MM.1S (cell line): ENCODE measurements around the gene ACLY.

Experiments
- DNase-seq: peaks from one replicate; pipeline ENCODE4 v3.0.0-alpha.2; 2015
- H2AFZ ChIP-seq: fragments of 300-600 bp; sonication (generic); 2 replicates; pipeline ENCODE4 v1.6.0; 2016; ENCODE audit warnings: antibody characterized with exemption, low read length
- H3F3A ChIP-seq: fragments of 300-600 bp; sonication (generic); 2 replicates; pipeline ENCODE4 v1.6.1; 2016; ENCODE audit warnings: mild to moderate bottlenecking, antibody characterized with exemption, low read length, moderate library complexity, mixed read lengths; ENCODE audit not compliant: insufficient read depth
- H3K27ac ChIP-seq: fragments of 300-600 bp; sonication (generic); 2 replicates; pipeline ENCODE4 v1.5.1; 2016; ENCODE audit warnings: mild to moderate bottlenecking, low read length
- H3K27me3 ChIP-seq: fragments of 300-600 bp; sonication (generic); replicated peaks from 2 replicates; pipeline ENCODE4 v1.6.0; 2016; ENCODE audit warnings: low read length; ENCODE audit not compliant: insufficient read depth
- H3K36me3 ChIP-seq: fragments of 300-600 bp; sonication (generic); replicated peaks from 2 replicates; pipeline ENCODE4 v1.6.1; 2016; ENCODE audit warnings: mild to moderate bottlenecking, low read length, mixed read lengths; ENCODE audit not compliant: insufficient read depth
- H3K4me1 ChIP-seq: fragments of 300-600 bp; sonication (generic); 2 replicates; pipeline ENCODE4 v1.6.1; 2016; ENCODE audit warnings: low read length, mixed read lengths
- H3K4me2 ChIP-seq: fragments of 300-600 bp; sonication (generic); 2 replicates; pipeline ENCODE4 v1.6.0; 2016; ENCODE audit warnings: low read depth, low read length
- H3K4me3 ChIP-seq: fragments of 300-600 bp; sonication (generic); 2 replicates; pipeline ENCODE4 v1.5.1; 2016; ENCODE audit warnings: low read length, mixed read lengths
- H3K79me2 ChIP-seq: fragments of 300-600 bp; sonication (generic); 2 replicates; pipeline ENCODE4 v1.6.1; 2016; ENCODE audit warnings: mixed run types, low read length, mixed read lengths
- H3K9ac ChIP-seq: fragments of 300-600 bp; sonication (generic); 2 replicates; pipeline ENCODE4 v1.6.1; 2016; ENCODE audit warnings: low read length, mixed read lengths
- H3K9me2 ChIP-seq: fragments of 300-600 bp; sonication (generic); replicated peaks from 2 replicates; pipeline ENCODE4 v1.6.1; 2016; ENCODE audit warnings: mild to moderate bottlenecking, low read length, mixed read lengths; ENCODE audit not compliant: insufficient read depth
- H3K9me3 ChIP-seq: fragments of 300-600 bp; sonication (generic); replicated peaks from 2 replicates; pipeline ENCODE4 v1.6.1; 2016; ENCODE audit warnings: mild to moderate bottlenecking, low read length, mixed read lengths; ENCODE audit not compliant: insufficient read depth
- H4K20me1 ChIP-seq: fragments of 300-600 bp; sonication (generic); 2 replicates; pipeline ENCODE4 v1.6.1; 2016; ENCODE audit warnings: mild to moderate bottlenecking, low read length, moderate library complexity, mixed read lengths; ENCODE audit not compliant: insufficient read depth
- EZH2 ChIP-seq: fragments of 300-600 bp; sonication (generic); optimal IDR thresholded peaks from 2 replicates; pipeline ENCODE3; 2017; ENCODE audit warnings: low read depth, mild to moderate bottlenecking, antibody characterized with exemption, low read length, mixed read lengths
- EZH2phosphoT487 ChIP-seq: fragments of 300-600 bp; sonication (generic); IDR thresholded peaks from 2 replicates; pipeline ENCODE4 v1.6.1; 2018; ENCODE audit warnings: antibody characterized with exemption, low read length
- TF ChIP-seq, protein P1 (sequence below): fragments of 300-600 bp; sonication (generic); IDR thresholded peaks from 2 replicates; pipeline ENCODE4 v1.5.1; 2016; ENCODE audit warnings: antibody characterized with exemption, low read length, mixed read lengths

ACLY gene

DNA sequence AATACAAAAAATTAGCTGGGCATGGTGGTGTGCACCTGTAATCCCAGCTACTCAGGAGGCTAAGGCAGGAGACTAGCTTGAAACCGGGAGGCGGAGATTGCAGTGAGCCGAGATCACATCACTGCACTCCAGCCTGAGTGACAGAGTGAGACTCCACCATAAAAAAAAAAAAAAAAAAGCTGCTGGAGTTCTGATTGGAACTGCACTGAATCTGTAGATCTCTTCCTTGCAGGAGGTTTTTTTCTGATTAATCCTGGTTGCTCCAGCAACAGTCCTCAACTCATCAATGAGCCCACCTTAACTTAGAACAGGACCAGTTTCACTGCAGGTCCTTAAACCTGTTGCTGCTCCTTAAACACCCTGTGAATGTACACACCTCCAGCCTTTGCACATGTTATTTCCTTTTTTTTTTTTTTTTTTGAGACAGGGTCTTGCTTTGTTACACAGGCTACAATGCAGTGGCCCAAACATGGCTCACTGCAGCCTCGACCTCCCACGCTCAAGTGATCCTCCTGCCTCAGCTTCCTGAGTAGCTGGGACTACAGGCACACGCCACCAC, 10.0 kb upstream of the ACLY start:
- Histone ChIP-seq H3K79me2 (peaks cover 14% of the 10 kb centered on the region), H3F3A (peaks cover 13% of the 10 kb centered on the region; the same call in 1 of the 2 replicates), H3K27me3 (no peaks in the 10 kb centered on the region), H3K36me3 (no peaks in the 10 kb centered on the region), H3K4me3 (no peak overlapping the region), H3K9ac (no peak overlapping the region), H2AFZ (no peak overlapping the region), H4K20me1 (no peaks in the 10 kb centered on the region), H3K4me1 (peaks cover 7% of the 10 kb centered on the region), H3K9me3 (no peaks in the 10 kb centered on the region), H3K27ac (no peak overlapping the region), H3K9me2 (no peaks in the 10 kb centered on the region), H3K4me2 (no peak overlapping the region; the same call in 1 of the 2 replicates)
- no peak for TF ChIP-seq EZH2phosphoT487
- TF ChIP-seq EZH2, result no peak
- TF ChIP-seq, protein P1, sequence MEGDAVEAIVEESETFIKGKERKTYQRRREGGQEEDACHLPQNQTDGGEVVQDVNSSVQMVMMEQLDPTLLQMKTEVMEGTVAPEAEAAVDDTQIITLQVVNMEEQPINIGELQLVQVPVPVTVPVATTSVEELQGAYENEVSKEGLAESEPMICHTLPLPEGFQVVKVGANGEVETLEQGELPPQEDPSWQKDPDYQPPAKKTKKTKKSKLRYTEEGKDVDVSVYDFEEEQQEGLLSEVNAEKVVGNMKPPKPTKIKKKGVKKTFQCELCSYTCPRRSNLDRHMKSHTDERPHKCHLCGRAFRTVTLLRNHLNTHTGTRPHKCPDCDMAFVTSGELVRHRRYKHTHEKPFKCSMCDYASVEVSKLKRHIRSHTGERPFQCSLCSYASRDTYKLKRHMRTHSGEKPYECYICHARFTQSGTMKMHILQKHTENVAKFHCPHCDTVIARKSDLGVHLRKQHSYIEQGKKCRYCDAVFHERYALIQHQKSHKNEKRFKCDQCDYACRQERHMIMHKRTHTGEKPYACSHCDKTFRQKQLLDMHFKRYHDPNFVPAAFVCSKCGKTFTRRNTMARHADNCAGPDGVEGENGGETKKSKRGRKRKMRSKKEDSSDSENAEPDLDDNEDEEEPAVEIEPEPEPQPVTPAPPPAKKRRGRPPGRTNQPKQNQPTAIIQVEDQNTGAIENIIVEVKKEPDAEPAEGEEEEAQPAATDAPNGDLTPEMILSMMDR, result no peak
- DNase-seq, result no peak

DNA sequence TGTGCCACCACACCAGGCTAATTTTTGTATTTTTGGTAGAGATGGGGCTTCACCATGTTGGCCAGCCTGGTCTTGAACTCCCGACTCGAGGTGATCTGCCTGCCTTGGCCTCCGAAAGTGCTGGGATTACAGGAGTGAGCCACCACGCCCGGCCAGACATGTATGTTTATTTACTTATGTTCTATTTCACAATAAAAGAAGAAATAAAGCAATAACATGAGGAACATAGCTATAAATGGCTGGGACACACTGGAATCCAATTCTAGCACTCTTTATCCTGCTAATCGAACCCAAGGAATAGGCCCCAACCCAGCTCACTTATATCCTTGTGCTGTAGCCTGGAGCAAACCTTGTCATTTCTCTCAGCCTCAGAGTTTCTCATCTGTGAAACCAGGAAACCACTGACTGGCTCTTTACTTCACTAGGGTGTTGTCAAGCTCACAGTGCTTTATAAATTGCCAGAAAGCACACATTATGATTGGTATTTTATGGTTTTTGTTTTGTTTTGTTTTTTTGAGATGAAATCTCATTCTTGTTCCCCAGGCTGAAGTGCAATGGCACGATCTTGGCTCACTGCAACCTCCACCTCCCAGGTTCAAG, 7.3 kb upstream of the ACLY start:
- Histone ChIP-seq H3K9me3 (no peaks in the 10 kb centered on the region), H3K4me2 (no peak overlapping the region), H4K20me1 (no peaks in the 10 kb centered on the region), H3K79me2 (peaks cover 14% of the 10 kb centered on the region), H3K4me3 (no peak overlapping the region), H3K27ac (no peak overlapping the region), H3F3A (peaks cover 5% of the 10 kb centered on the region; the same call in 1 of the 2 replicates), H3K4me1 (peaks cover 1% of the 10 kb centered on the region; the same call in 1 of the 2 replicates), H3K27me3 (no peaks in the 10 kb centered on the region), H3K36me3 (no peaks in the 10 kb centered on the region), H3K9me2 (no peaks in the 10 kb centered on the region), H2AFZ (no peak overlapping the region), H3K9ac (no peak overlapping the region)
- no peak for TF ChIP-seq EZH2phosphoT487
- TF ChIP-seq EZH2, result no peak
- TF ChIP-seq, protein P1, result no peak
- no peak for DNase-seq

DNA sequence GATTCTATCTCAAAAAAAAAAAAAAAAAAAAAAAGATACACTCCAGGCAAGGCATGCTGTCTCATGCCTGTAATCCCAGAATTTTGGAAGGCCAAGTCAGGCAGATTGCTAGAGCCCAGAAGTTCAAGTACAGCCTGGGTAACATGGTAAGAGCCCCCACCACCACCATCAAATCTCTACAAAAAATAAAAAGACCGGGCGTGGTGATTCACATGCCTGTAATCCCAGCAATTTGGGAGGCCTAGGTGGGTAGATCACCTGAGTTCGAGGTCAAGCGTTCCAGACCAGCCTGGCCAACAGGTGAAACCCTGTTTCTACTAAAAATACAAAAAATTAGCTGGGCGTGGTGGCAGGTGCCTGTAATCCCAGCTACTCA, 1.8 kb upstream of the ACLY start:
- H3K4me1 ChIP-seq, result peaks cover 12% of the 10 kb centered on the region; the same call in 1 of the 2 replicates
- no peak overlapping the region for H3K9ac ChIP-seq
- H3K27ac ChIP-seq, result no peak overlapping the region
- TF ChIP-seq EZH2phosphoT487 (no peak), EZH2 (no peak)
- TF ChIP-seq, protein P1, result no peak
- H3F3A ChIP-seq, result no peaks in the 10 kb centered on the region
- H3K4me3 ChIP-seq, result no peak overlapping the region
- H3K9me3 ChIP-seq, result no peaks in the 10 kb centered on the region
- no peak for DNase-seq
- no peaks in the 10 kb centered on the region for H3K27me3 ChIP-seq
- H3K79me2 ChIP-seq, result peaks cover 33% of the 10 kb centered on the region
- H4K20me1 ChIP-seq, result no peaks in the 10 kb centered on the region
- H2AFZ ChIP-seq, result no peak overlapping the region
- no peaks in the 10 kb centered on the region for H3K9me2 ChIP-seq
- H3K4me2 ChIP-seq, result no peak overlapping the region
- no peaks in the 10 kb centered on the region for H3K36me3 ChIP-seq
